Measurements from ENCODE around the gene IL22.

Gene IL22

DNA sequence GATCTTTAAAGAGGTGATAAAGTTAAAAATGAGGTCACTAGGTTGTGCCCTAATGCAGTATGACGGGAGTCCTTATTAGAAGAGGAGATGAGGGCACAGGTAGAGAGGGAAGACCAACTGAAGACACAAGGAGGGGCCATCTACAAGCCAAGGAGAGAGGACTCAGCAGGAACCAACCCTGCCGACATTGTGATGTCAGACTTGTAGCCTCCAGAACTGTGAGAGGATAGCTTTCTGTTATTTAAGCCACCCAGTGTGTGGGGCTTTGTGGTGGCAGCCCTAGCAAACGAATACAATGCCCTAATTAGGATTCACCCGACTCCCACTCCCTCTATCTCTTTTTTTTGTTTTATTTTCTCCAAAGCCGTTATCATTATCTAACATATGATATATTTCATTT is 19.9 kb downstream of the IL22 start:
- Histone ChIP-seq H4K91ac (ENCODE audit: low read depth, low read length, poor library complexity) (no peak overlapping the region), H3K4me1 (ENCODE audit: control insufficient read depth in 2 of 2, insufficient read depth in 1 of 2, low read depth in 1 of 2, low read length in 2 of 2) (peaks cover 0 to 6% of the 10 kb centered on the region in 2 donors), H3K27ac (replicated peaks; ENCODE audit: low read length) (no peak overlapping the region), H3K9ac (ENCODE audit: low read depth, low read length, poor library complexity) (no peak overlapping the region), H3K4me3 (ENCODE audit: low read length in 2 of 2) (no peak overlapping the region), H3K9me3 (replicated peaks in 1 of 2; ENCODE audit: control insufficient read depth in 2 of 2, insufficient read depth in 1 of 2, low read depth in 1 of 2, low read length in 2 of 2) (no peaks in the 10 kb centered on the region), H3K4me2 (ENCODE audit: insufficient read depth, low read length, poor library complexity, severe bottlenecking) (no peak overlapping the region), H3K27me3 (ENCODE audit: control insufficient read depth in 3 of 3, insufficient read depth in 3 of 3, low read depth in 1 of 3, low read length in 3 of 3) (peaks cover 0 to 27% (median 0%) of the 10 kb centered on the region in 3 experiments), H2BK15ac (ENCODE audit: low read length) (no peak overlapping the region), H3K18ac (ENCODE audit: low read length) (no peak overlapping the region), H2AFZ (ENCODE audit: low read length) (no peak overlapping the region), H3K4ac (ENCODE audit: low read length) (no peak overlapping the region), H4K8ac (ENCODE audit: low read depth, low read length) (no peak overlapping the region), H3K79me1 (ENCODE audit: low read depth, low read length) (no peaks in the 10 kb centered on the region), H2AK5ac (ENCODE audit: low read depth, low read length) (no peak overlapping the region), H2BK120ac (ENCODE audit: low read depth, low read length) (no peak overlapping the region), H2BK12ac (ENCODE audit: low read length) (no peak overlapping the region), H3K36me3 (replicated peaks in 1 of 2; ENCODE audit: control insufficient read depth in 2 of 2, insufficient read depth in 2 of 2, low read length in 2 of 2) (no peaks in the 10 kb centered on the region), H3K23ac (ENCODE audit: low read depth, low read length, poor library complexity) (no peak overlapping the region), H3K14ac (ENCODE audit: low read length) (no peak overlapping the region), H2BK5ac (ENCODE audit: low read length) (no peak overlapping the region)
- no CpG with 5 or more reads among the region's 5 CpGs for WGBS, 2 donors (ENCODE audit: extremely low coverage in 2 of 2, insufficient read length in 2 of 2, insufficient replicate concordance in 1 of 2)
- DNase-seq (ENCODE audit: low spot score) = no peak

DNA sequence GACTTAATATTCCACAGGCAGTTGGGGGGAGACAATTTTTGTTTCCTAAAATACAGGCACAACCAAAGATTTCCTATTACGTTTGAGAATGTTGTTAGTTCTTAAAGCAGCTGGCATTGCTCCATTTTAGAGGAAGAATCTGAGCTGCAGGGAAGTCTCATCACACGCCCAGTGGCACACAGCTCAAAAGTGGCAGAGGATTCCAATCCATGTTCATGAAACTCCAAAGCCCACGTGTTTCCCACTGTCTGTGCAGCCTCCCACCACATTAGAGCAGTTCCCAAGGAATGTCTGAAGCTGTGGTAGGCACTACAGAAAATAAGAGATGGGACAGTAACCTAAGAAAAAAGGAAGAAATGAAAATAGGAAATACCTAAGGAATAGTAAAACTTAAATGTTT is 21.7 kb downstream of the IL22 start:
- Histone ChIP-seq H3K9ac (ENCODE audit: low read depth, low read length, poor library complexity) (no peak overlapping the region), H3K79me1 (ENCODE audit: low read depth, low read length) (no peaks in the 10 kb centered on the region), H3K4me2 (ENCODE audit: insufficient read depth, low read length, poor library complexity, severe bottlenecking) (no peak overlapping the region), H3K4ac (ENCODE audit: low read length) (no peak overlapping the region), H3K14ac (ENCODE audit: low read length) (no peak overlapping the region), H2AFZ (ENCODE audit: low read length) (no peak overlapping the region), H2BK120ac (ENCODE audit: low read depth, low read length) (no peak overlapping the region), H3K4me1 (ENCODE audit: control insufficient read depth in 2 of 2, insufficient read depth in 1 of 2, low read depth in 1 of 2, low read length in 2 of 2) (peaks cover 0 to 6% of the 10 kb centered on the region in 2 donors), H2BK12ac (ENCODE audit: low read length) (no peak overlapping the region), H3K36me3 (replicated peaks in 1 of 2; ENCODE audit: control insufficient read depth in 2 of 2, insufficient read depth in 2 of 2, low read length in 2 of 2) (no peaks in the 10 kb centered on the region), H3K9me3 (replicated peaks in 1 of 2; ENCODE audit: control insufficient read depth in 2 of 2, insufficient read depth in 1 of 2, low read depth in 1 of 2, low read length in 2 of 2) (no peaks in the 10 kb centered on the region), H4K8ac (ENCODE audit: low read depth, low read length) (no peak overlapping the region), H2AK5ac (ENCODE audit: low read depth, low read length) (no peak overlapping the region), H3K4me3 (ENCODE audit: low read length in 2 of 2) (no peak overlapping the region), H3K23ac (ENCODE audit: low read depth, low read length, poor library complexity) (no peak overlapping the region), H3K27ac (replicated peaks; ENCODE audit: low read length) (no peak overlapping the region), H3K18ac (ENCODE audit: low read length) (no peak overlapping the region), H3K27me3 (ENCODE audit: control insufficient read depth in 3 of 3, insufficient read depth in 3 of 3, low read depth in 1 of 3, low read length in 3 of 3) (peaks cover 0 to 27% (median 0%) of the 10 kb centered on the region in 3 experiments), H2BK15ac (ENCODE audit: low read length) (no peak overlapping the region), H2BK5ac (ENCODE audit: low read length) (no peak overlapping the region), H4K91ac (ENCODE audit: low read depth, low read length, poor library complexity) (no peak overlapping the region)
- no peak for DNase-seq (ENCODE audit: low spot score)
- no CpG with 5 or more reads among the region's 3 CpGs for WGBS, 2 donors (ENCODE audit: extremely low coverage in 2 of 2, insufficient read length in 2 of 2, insufficient replicate concordance in 1 of 2)

DNA sequence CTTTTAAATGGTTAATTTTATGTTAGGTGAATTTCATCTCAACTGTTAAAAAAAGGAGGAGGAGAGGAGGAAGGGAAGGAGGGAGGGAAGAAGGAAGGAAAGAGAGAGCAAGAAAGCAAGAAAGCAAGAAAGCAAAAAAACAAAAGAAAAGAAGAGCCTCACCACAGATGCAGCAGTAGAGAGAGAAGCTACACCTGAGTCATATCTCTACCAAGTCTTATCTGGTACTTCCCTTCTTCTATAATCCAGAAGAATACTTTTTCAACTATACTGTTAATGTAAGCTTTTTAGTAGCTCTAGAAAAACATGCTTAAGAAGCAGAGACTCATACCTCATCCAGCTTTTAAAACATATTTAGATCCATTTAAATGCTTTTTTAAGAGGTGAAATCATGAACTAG is 22.2 kb downstream of the IL22 start:
- no peak overlapping the region for H3K4me3 ChIP-seq (ENCODE audit: low read length in 2 of 2)
- peaks cover 0 to 27% (median 0%) of the 10 kb centered on the region in 3 experiments for H3K27me3 ChIP-seq (ENCODE audit: control insufficient read depth in 3 of 3, insufficient read depth in 3 of 3, low read depth in 1 of 3, low read length in 3 of 3)
- no peaks in the 10 kb centered on the region for H3K36me3 ChIP-seq (replicated peaks in 1 of 2; ENCODE audit: control insufficient read depth in 2 of 2, insufficient read depth in 2 of 2, low read length in 2 of 2)
- no peak overlapping the region for H3K9ac ChIP-seq (ENCODE audit: low read depth, low read length, poor library complexity)
- H3K4me1 ChIP-seq (ENCODE audit: control insufficient read depth in 2 of 2, insufficient read depth in 1 of 2, low read depth in 1 of 2, low read length in 2 of 2) = peaks cover 0 to 6% of the 10 kb centered on the region in 2 donors
- no peak overlapping the region for H3K18ac ChIP-seq (ENCODE audit: low read length)
- H3K9me3 ChIP-seq (replicated peaks in 1 of 2; ENCODE audit: control insufficient read depth in 2 of 2, insufficient read depth in 1 of 2, low read depth in 1 of 2, low read length in 2 of 2) = no peaks in the 10 kb centered on the region
- H2BK120ac ChIP-seq (ENCODE audit: low read depth, low read length) = no peak overlapping the region
- no peak overlapping the region for H2BK12ac ChIP-seq (ENCODE audit: low read length)
- no peak overlapping the region for H3K4me2 ChIP-seq (ENCODE audit: insufficient read depth, low read length, poor library complexity, severe bottlenecking)
- H2BK5ac ChIP-seq (ENCODE audit: low read length) = no peak overlapping the region
- DNase-seq (ENCODE audit: low spot score) = no peak
- H2AFZ ChIP-seq (ENCODE audit: low read length) = no peak overlapping the region
- no peaks in the 10 kb centered on the region for H3K79me1 ChIP-seq (ENCODE audit: low read depth, low read length)
- H3K14ac ChIP-seq (ENCODE audit: low read length) = no peak overlapping the region
- no peak overlapping the region for H2BK15ac ChIP-seq (ENCODE audit: low read length)
- no peak overlapping the region for H2AK5ac ChIP-seq (ENCODE audit: low read depth, low read length)
- no peak overlapping the region for H4K91ac ChIP-seq (ENCODE audit: low read depth, low read length, poor library complexity)
- no peak overlapping the region for H4K8ac ChIP-seq (ENCODE audit: low read depth, low read length)
- H3K4ac ChIP-seq (ENCODE audit: low read length) = no peak overlapping the region
- no peak overlapping the region for H3K27ac ChIP-seq (replicated peaks; ENCODE audit: low read length)
- no peak overlapping the region for H3K23ac ChIP-seq (ENCODE audit: low read depth, low read length, poor library complexity)

DNA sequence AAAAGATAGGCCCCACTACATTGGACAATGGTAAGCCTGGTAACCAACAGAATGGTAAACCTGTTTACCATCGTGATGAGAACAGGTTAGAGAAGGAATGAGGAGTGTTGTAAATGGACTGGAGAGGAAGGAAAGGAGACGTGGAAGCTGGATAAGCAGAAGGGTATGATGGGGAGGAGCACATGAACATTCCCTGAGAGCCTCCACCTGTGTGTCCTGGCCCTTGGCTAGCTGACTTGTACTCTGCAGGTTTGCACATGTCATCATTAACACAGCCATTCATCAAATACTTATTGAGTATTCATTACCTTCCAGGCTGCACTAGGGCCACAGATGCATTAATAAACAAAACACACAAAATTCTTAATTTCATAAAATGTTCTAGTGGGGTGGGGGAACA is 23.4 kb downstream of the IL22 start:
- Histone ChIP-seq H4K91ac (ENCODE audit: low read depth, low read length, poor library complexity) (no peak overlapping the region), H3K4me2 (ENCODE audit: insufficient read depth, low read length, poor library complexity, severe bottlenecking) (no peak overlapping the region), H4K8ac (ENCODE audit: low read depth, low read length) (no peak overlapping the region), H2AFZ (ENCODE audit: low read length) (no peak overlapping the region), H3K4ac (ENCODE audit: low read length) (no peak overlapping the region), H3K9me3 (replicated peaks in 1 of 2; ENCODE audit: control insufficient read depth in 2 of 2, insufficient read depth in 1 of 2, low read depth in 1 of 2, low read length in 2 of 2) (no peaks in the 10 kb centered on the region), H2AK5ac (ENCODE audit: low read depth, low read length) (no peak overlapping the region), H2BK15ac (ENCODE audit: low read length) (no peak overlapping the region), H3K4me3 (ENCODE audit: low read length in 2 of 2) (no peak overlapping the region), H2BK5ac (ENCODE audit: low read length) (no peak overlapping the region), H3K23ac (ENCODE audit: low read depth, low read length, poor library complexity) (no peak overlapping the region), H3K4me1 (ENCODE audit: control insufficient read depth in 2 of 2, insufficient read depth in 1 of 2, low read depth in 1 of 2, low read length in 2 of 2) (peaks cover 0 to 6% of the 10 kb centered on the region in 2 donors), H3K9ac (ENCODE audit: low read depth, low read length, poor library complexity) (no peak overlapping the region), H2BK12ac (ENCODE audit: low read length) (no peak overlapping the region), H3K14ac (ENCODE audit: low read length) (no peak overlapping the region), H2BK120ac (ENCODE audit: low read depth, low read length) (no peak overlapping the region), H3K27me3 (ENCODE audit: control insufficient read depth in 3 of 3, insufficient read depth in 3 of 3, low read depth in 1 of 3, low read length in 3 of 3) (peaks cover 0 to 27% (median 0%) of the 10 kb centered on the region in 3 experiments), H3K36me3 (replicated peaks in 1 of 2; ENCODE audit: control insufficient read depth in 2 of 2, insufficient read depth in 2 of 2, low read length in 2 of 2) (no peaks in the 10 kb centered on the region), H3K79me1 (ENCODE audit: low read depth, low read length) (no peaks in the 10 kb centered on the region), H3K27ac (replicated peaks; ENCODE audit: low read length) (no peak overlapping the region), H3K18ac (ENCODE audit: low read length) (no peak overlapping the region)
- WGBS, 2 donors (ENCODE audit: extremely low coverage in 2 of 2, insufficient read length in 2 of 2, insufficient replicate concordance in 1 of 2) = no CpG with 5 or more reads among the region's 2 CpGs
- no peak for DNase-seq (ENCODE audit: low spot score)

Data from neuronal stem cell (in vitro differentiated cells).